Hematopoietic multipotent progenitor cell treated with erythropoietin and hydrocortisone succinate and interleukin-3 and kit ligand, for 17 days (in vitro differentiated cells): ENCODE results near the gene RFTN1.

Source experiments
- DNase-seq: peaks from one replicate; pipeline ENCODE4 v3.0.0-alpha.2; 2015; ENCODE audit warnings: low spot score

RFTN1 gene

GRCh38 chr3:16529264-16529663 is 15.8 kb upstream of the RFTN1 start:
- no peak for DNase-seq

GRCh38 chr3:16528581-16528993 is 15.1 kb upstream of the RFTN1 start:
- DNase-seq, result no peak

GRCh38 chr3:16528106-16528505 is 14.6 kb upstream of the RFTN1 start:
- no peak for DNase-seq

- no peak for DNase-seq
Observed at GRCh38 chr3:16524196-16524595, 10.7 kb upstream of the RFTN1 start.

GRCh38 chr3:16523778-16524177 is 10.3 kb upstream of the RFTN1 start:
- no peak for DNase-seq

GRCh38 chr3:16522834-16523233 is 9.3 kb upstream of the RFTN1 start:
- DNase-seq, result no peak

- DNase-seq, result no peak
Observed at GRCh38 chr3:16520970-16521881, 7.7 kb upstream of the RFTN1 start.

- DNase-seq, result no peak
Observed at GRCh38 chr3:16520241-16520969, 6.9 kb upstream of the RFTN1 start.

- DNase-seq, result no peak
Observed at GRCh38 chr3:16516695-16517481, 3.4 kb upstream of the RFTN1 start.

GRCh38 chr3:16515885-16516420 is 2.5 kb upstream of the RFTN1 start:
- no peak for DNase-seq

GRCh38 chr3:16514755-16515353 is 1.4 kb upstream of the RFTN1 start:
- no peak for DNase-seq

- DNase-seq, result no peak
Observed at GRCh38 chr3:16514021-16514700, 662 bp upstream of the RFTN1 start.

GRCh38 chr3:16512435-16513140 is 911 bp downstream of the RFTN1 start:
- no peak for DNase-seq

- no peak for DNase-seq
Observed at GRCh38 chr3:16511681-16512434, 1.6 kb downstream of the RFTN1 start.

GRCh38 chr3:16510620-16511319 is 2.7 kb downstream of the RFTN1 start:
- no peak for DNase-seq

- DNase-seq, result no peak
Observed at GRCh38 chr3:16509721-16510619, 3.5 kb downstream of the RFTN1 start.

- no peak for DNase-seq
Observed at GRCh38 chr3:16508591-16508995, 4.9 kb downstream of the RFTN1 start.

- no peak for DNase-seq
Observed at GRCh38 chr3:16508243-16508578, 5.3 kb downstream of the RFTN1 start.
